ENCODE results near the gene CCR3. TPM values are rescaled to one million over a fixed set of nuclear protein-coding genes. Genes with fewer than 3 reads are reported as not detected.

The CCR3 gene
- total RNA-seq, 2 experiments from 2014 or later: not detected

DNA sequence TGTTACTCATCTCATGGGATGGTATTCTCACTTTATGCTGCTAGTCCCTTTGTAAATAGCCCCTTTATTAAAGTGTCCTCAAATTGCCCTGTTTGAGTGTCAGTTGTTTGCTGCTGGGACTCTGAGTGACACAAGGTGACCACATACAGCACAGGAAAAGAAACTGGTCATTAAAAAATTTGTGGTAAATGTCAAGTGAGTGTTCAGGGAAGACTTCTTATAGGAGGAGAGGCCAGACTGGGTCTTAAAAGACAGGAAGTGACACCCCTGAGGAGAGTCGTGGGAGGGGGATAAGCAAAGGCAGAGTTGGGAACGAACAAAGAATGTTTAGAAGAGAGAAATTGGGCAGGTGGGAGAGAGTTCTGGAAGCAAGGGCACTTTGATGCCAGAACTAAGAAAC, 35.2 kb downstream of the CCR3 start:
- DNase-seq (no peak), ATAC-seq (no peak)
- intact Hi-C loops (cut with DNase I, micrococcal nuclease): loop anchor here in 1 of 2 experiments (5.0 kb wide), 1 partner anchor 180 kb away; no protein-coding TSS in a partner anchor
- peak overlapping the region; percentile 22 for H3K27ac Mint-ChIP-seq
- H3K9me3 Mint-ChIP-seq (ENCODE audit: low read depth): peaks cover 15% of the 10 kb centered on the region
- POLR2A ChIA-PET: no interaction called here
- peaks cover 8% of the 10 kb centered on the region for H3K36me3 Mint-ChIP-seq (ENCODE audit: low read depth)
- peaks cover 40% of the 10 kb centered on the region for H3K4me1 Mint-ChIP-seq
- H3K27me3 Mint-ChIP-seq: peaks cover 31% of the 10 kb centered on the region
- H3K4me3 Mint-ChIP-seq: no peak overlapping the region
- CTCF ChIA-PET: interaction anchor here (0.6 to 1.8 kb wide), 4 partner anchors 16 to 93 kb away, joined by 3 to 49 read pairs (median 6); partner anchors contain the start of gene CCR5

- CTCF ChIA-PET: interaction anchor here (1.0 kb wide), 1 partner anchor 92 kb away, joined by 4 read pairs; no protein-coding TSS in a partner anchor
- H3K4me1 Mint-ChIP-seq: peaks cover 55% of the 10 kb centered on the region
- H3K27me3 Mint-ChIP-seq: peaks cover 28% of the 10 kb centered on the region
- intact Hi-C loops (cut with DNase I, micrococcal nuclease): loop anchor here in 1 of 2 experiments (5.0 kb wide), 1 partner anchor 182 kb away; no protein-coding TSS in a partner anchor
- peaks cover 15% of the 10 kb centered on the region for H3K9me3 Mint-ChIP-seq (ENCODE audit: low read depth)
- peaks cover 8% of the 10 kb centered on the region for H3K36me3 Mint-ChIP-seq (ENCODE audit: low read depth)
- DNase-seq: no peak
- POLR2A ChIA-PET: interaction anchor here (1.4 kb wide), 1 partner anchor 9 kb away, joined by 4 read pairs; no protein-coding TSS in a partner anchor
- no peak overlapping the region for H3K4me3 Mint-ChIP-seq
- no peak overlapping the region for H3K27ac Mint-ChIP-seq
- no peak for ATAC-seq
These were observed 36.8 kb downstream of the CCR3 start for GRCh38 chr3:46278816-46279672.

GRCh38 chr3:46280105-46280797, 38.0 kb downstream of the CCR3 start:
- intact Hi-C loops (cut with DNase I, micrococcal nuclease): loop anchor here (1.0 kb wide), 4 partner anchors 14 to 90 kb away; partner anchors contain the start of gene CCR5 (in 1 of the 2)
- peak; percentile 70 for ATAC-seq
- H3K4me1 Mint-ChIP-seq: peaks cover 66% of the 10 kb centered on the region

GRCh38 chr3:46281551-46281950, 39.3 kb downstream of the CCR3 start:
- ChIA-PET CTCF (interaction anchor here (0.6 to 0.9 kb wide), 2 partner anchors 74 to 89 kb away, joined by 4 read pairs; partner anchors contain the start of gene CCR5), POLR2A (interaction anchor here (0.6 kb wide), 1 partner anchor 39 kb away, joined by 6 read pairs; no protein-coding TSS in a partner anchor)
- no peak for DNase-seq
- H3K9me3 Mint-ChIP-seq (ENCODE audit: low read depth): peaks cover 15% of the 10 kb centered on the region
- peaks cover 8% of the 10 kb centered on the region for H3K36me3 Mint-ChIP-seq (ENCODE audit: low read depth)
- H3K27me3 Mint-ChIP-seq: peaks cover 18% of the 10 kb centered on the region
- H3K4me3 Mint-ChIP-seq: no peak overlapping the region
- no peak for ATAC-seq
- H3K27ac Mint-ChIP-seq: no peak overlapping the region
- peaks cover 78% of the 10 kb centered on the region for H3K4me1 Mint-ChIP-seq
- intact Hi-C loops (cut with DNase I, micrococcal nuclease): no loop called here

More at GRCh38 chr3:46280105-46280797, 38.0 kb downstream of the CCR3 start:
- Mint-ChIP-seq H3K4me3 (no peak overlapping the region), H3K9me3 (ENCODE audit: low read depth) (peaks cover 15% of the 10 kb centered on the region), H3K27me3 (peaks cover 23% of the 10 kb centered on the region), H3K36me3 (ENCODE audit: low read depth) (peaks cover 8% of the 10 kb centered on the region), H3K27ac (peak overlapping the region; percentile 30)
- CTCF ChIA-PET: interaction anchor here (0.6 to 1.0 kb wide), 4 partner anchors 20 to 367 kb away, joined by 3 to 6 read pairs (median 3); no protein-coding TSS in a partner anchor
- POLR2A ChIA-PET: interaction anchor here (0.6 to 1.4 kb wide), 3 partner anchors 10 to 684 kb away, joined by 4 to 6 read pairs (median 6); no protein-coding TSS in a partner anchor
- peak; percentile 77 for DNase-seq

GRCh38 chr3:46282041-46282440, 39.8 kb downstream of the CCR3 start:
- intact Hi-C loops (cut with DNase I, micrococcal nuclease): no loop called here
- ChIA-PET POLR2A (interaction anchor here (0.6 kb wide), 1 partner anchor 38 kb away, joined by 6 read pairs; no protein-coding TSS in a partner anchor), CTCF (interaction anchor here (0.6 to 0.9 kb wide), 2 partner anchors 75 to 89 kb away, joined by 4 read pairs; partner anchors contain the start of gene CCR5)
- ATAC-seq (no peak), DNase-seq (no peak)
- H3K4me3 Mint-ChIP-seq: no peak overlapping the region
- H3K36me3 Mint-ChIP-seq (ENCODE audit: low read depth): peaks cover 8% of the 10 kb centered on the region
- H3K9me3 Mint-ChIP-seq (ENCODE audit: low read depth): peaks cover 15% of the 10 kb centered on the region
- no peak overlapping the region for H3K27ac Mint-ChIP-seq
- peaks cover 17% of the 10 kb centered on the region for H3K27me3 Mint-ChIP-seq
- peaks cover 76% of the 10 kb centered on the region for H3K4me1 Mint-ChIP-seq

DNA sequence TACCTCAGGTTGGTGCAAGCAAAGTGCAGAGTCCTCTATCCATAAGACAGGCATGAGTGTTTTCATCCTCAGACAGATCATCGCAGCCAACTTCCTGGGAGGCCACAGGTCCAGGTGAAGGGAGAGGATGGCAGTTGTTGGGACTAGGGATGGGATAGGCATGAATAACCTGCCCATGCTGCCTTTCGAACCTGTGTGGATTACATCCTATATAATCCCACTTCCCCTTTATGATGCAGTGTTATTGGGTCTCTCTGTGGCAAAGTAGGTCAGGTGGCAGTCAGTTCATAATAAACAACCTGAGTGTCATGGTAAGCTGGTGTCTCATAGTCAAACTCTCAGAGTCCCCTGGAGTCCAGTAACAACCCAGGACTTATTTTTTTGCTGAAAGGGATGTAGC, 40.4 kb downstream of the CCR3 start:
- H3K4me3 Mint-ChIP-seq: no peak overlapping the region
- intact Hi-C loops (cut with DNase I, micrococcal nuclease): no loop called here
- DNase-seq: no peak

GRCh38 chr3:46283881-46284450, 41.7 kb downstream of the CCR3 start:
- Mint-ChIP-seq H3K27me3 (peaks cover 11% of the 10 kb centered on the region), H3K36me3 (ENCODE audit: low read depth) (peaks cover 5% of the 10 kb centered on the region), H3K4me1 (peaks cover 69% of the 10 kb centered on the region), H3K9me3 (ENCODE audit: low read depth) (peaks cover 11% of the 10 kb centered on the region), H3K27ac (peak overlapping the region; percentile 19), H3K4me3 (no peak overlapping the region)
- intact Hi-C loops (cut with DNase I, micrococcal nuclease): loop anchor here in 1 of 2 experiments (2.0 kb wide), 1 partner anchor 15 kb away; no protein-coding TSS in a partner anchor
- ChIA-PET POLR2A (interaction anchor here (0.6 kb wide), 1 partner anchor 86 kb away, joined by 3 read pairs; no protein-coding TSS in a partner anchor), CTCF (interaction anchor here (0.9 to 3.5 kb wide), 3 partner anchors 10 to 15 kb away, joined by 3 to 21 read pairs (median 6); no protein-coding TSS in a partner anchor)
- ATAC-seq (no peak), DNase-seq (no peak)

More for the DNA sequence above, 40.4 kb downstream of the CCR3 start:
- H3K4me1 Mint-ChIP-seq: peaks cover 74% of the 10 kb centered on the region
- POLR2A ChIA-PET: no interaction called here
- peaks cover 12% of the 10 kb centered on the region for H3K27me3 Mint-ChIP-seq
- peaks cover 15% of the 10 kb centered on the region for H3K9me3 Mint-ChIP-seq (ENCODE audit: low read depth)
- peaks cover 8% of the 10 kb centered on the region for H3K36me3 Mint-ChIP-seq (ENCODE audit: low read depth)
- no peak overlapping the region for H3K27ac Mint-ChIP-seq
- CTCF ChIA-PET: no interaction called here
- no peak for ATAC-seq

DNA sequence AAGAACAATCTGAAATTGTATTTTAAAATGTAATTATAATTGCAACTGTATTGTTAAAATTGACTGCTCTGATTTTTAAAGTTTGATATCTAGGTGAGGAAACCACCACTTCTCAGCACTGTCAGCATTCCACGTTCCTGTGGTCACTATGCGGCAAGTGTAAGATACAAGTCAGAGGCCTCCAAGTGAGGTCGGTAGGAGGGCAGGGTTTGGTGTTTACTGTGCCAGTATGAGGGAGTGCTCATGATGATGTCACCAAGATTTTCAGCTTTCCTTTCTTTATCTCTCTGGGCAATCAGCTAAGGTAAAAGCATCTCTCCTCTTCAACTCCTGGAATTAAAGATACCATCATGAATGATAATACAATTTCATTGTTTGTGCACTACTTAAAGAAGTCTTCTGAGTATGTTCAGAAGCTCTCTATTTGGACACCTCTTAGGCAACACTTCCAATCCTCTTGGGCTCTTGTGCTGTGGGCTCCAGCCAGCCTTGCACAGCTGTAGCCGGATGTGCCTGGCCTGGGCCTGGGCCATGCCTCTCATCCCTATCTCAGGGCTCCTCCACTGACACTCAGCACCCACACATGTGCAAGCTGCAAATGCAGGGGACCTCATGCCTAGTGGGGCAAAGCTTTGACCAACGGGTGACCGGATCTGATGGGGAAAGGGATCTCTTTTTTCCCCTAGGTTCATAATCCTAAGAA, 42.9 kb downstream of the CCR3 start:
- CTCF ChIA-PET: interaction anchor here (1.0 to 3.5 kb wide), 6 partner anchors 9 to 90 kb away, joined by 3 to 21 read pairs (median 5); no protein-coding TSS in a partner anchor
- H3K27ac Mint-ChIP-seq: no peak overlapping the region
- H3K4me3 Mint-ChIP-seq: no peak overlapping the region
- H3K9me3 Mint-ChIP-seq (ENCODE audit: low read depth): no peaks in the 10 kb centered on the region
- POLR2A ChIA-PET: interaction anchor here (1.3 to 1.8 kb wide), 2 partner anchors 15 to 85 kb away, joined by 5 to 6 read pairs; partner anchors contain the start of gene CCR5
- ATAC-seq (peak; percentile 62), DNase-seq (peak; percentile 60)
- H3K4me1 Mint-ChIP-seq: peaks cover 64% of the 10 kb centered on the region
- H3K27me3 Mint-ChIP-seq: peaks cover 18% of the 10 kb centered on the region
- no peaks in the 10 kb centered on the region for H3K36me3 Mint-ChIP-seq (ENCODE audit: low read depth)
- intact Hi-C loops (cut with DNase I, micrococcal nuclease): loop anchor here (1.0 to 2.0 kb wide), 2 partner anchors 9 to 14 kb away; no protein-coding TSS in a partner anchor

DNA sequence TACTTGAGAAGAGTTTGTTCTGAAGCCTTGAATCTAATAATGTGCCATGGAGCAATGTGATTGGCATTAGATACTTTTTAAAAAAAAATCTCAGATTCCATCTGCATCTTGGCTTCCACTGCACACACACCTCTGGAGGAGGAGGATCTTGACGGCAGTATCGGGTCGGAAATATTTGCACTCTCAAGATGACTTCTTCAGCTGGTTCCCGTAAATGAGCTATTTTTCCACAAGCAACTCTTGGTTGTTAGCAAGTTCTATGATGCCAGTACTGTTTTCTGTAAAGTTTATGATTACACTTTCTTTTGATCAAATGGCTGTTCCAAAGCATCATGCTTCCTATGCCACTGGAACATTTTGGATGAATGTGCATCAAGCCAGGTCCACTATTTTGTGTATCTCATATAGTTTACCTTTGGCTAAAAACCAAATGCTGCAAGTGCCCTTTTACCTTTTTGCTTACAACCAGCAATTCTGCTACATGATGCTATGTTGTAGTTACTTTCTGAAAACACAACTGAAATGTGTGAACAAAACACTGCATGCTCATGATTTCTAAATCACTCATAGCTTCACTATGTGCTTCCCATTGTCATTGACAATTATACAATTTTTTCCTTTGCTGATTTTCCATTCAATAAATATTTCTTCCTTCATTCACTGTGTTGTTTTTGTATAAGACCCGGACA, 43.8 kb downstream of the CCR3 start:
- Mint-ChIP-seq H3K27me3 (peaks cover 18% of the 10 kb centered on the region), H3K9me3 (ENCODE audit: low read depth) (no peaks in the 10 kb centered on the region), H3K27ac (no peak overlapping the region), H3K4me1 (peaks cover 58% of the 10 kb centered on the region), H3K4me3 (no peak overlapping the region), H3K36me3 (ENCODE audit: low read depth) (no peaks in the 10 kb centered on the region)
- intact Hi-C loops (cut with DNase I, micrococcal nuclease): loop anchor here (1.0 to 2.0 kb wide), 2 partner anchors 8 to 13 kb away; no protein-coding TSS in a partner anchor
- peak; percentile 24 for ATAC-seq
- POLR2A ChIA-PET: interaction anchor here (1.3 to 1.8 kb wide), 2 partner anchors 14 to 84 kb away, joined by 5 to 6 read pairs; partner anchors contain the start of gene CCR5
- CTCF ChIA-PET: interaction anchor here (0.6 to 3.5 kb wide), 4 partner anchors 10 to 85 kb away, joined by 3 to 21 read pairs (median 8); partner anchors contain the start of gene CCR5
- no peak for DNase-seq

Measured in activated CD4-positive, alpha-beta T cell treated with anti-CD3 and anti-CD28 coated beads for 36 hours (primary cell).